ENCODE results near the gene GON7.

DNA sequence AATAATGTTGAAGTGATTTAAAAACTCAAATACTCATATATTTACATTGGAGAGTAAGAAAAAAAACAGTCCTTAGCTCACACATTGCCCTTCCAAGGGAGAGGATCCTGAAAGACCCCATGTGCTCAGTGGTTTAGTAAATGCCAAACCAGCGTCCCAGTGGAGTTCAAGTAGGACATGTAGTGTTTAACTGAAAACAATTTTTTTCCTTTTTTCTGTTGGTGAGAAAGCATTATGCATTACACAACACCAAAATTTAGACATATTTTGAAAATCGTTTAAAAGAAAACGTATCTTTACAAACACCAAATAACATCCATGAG, 33.8 kb upstream of the GON7 start:
- TF ChIP-seq SUZ12 (IDR thresholded peaks at IDR 0.05; ENCODE audit: extremely low read depth, insufficient read depth, insufficient read length) (no peak), YY1 (IDR thresholded peaks at IDR 0.05; ENCODE audit: insufficient read depth, insufficient read length) (no peak), ZNF274 (IDR thresholded peaks at IDR 0.05; ENCODE audit: low read depth, low read length) (no peak)
